Right lobe of liver (tissue), 4 donors: ENCODE measurements around the gene CCHCR1.

Experiments
- CTCF ChIP-seq, 4 donors: fragments of 200-600 bp in 3 of 4; fragments of 450-650 bp in 1 of 4; IDR thresholded peaks; one replicate each; pipeline versions ENCODE4 v1.5.1 to v1.8.0; 2016 to 2022; ENCODE audit warnings: antibody characterized with exemption in 4 of 4, mild to moderate bottlenecking in 2 of 4
- POLR2A ChIP-seq: fragments of 450-650 bp; IDR thresholded peaks from one replicate; pipeline ENCODE4 v1.6.1; 2017; ENCODE audit warnings: antibody characterized with exemption, mild to moderate bottlenecking
- donor health status: DM: no; HTN: no; CAD: no.
- donor health status: DM: no; HTN: no; CAD: no.
- donor health status: DM: no; HTN: yes; CAD: no.

GRCh38 chr6:31186052-31186734 is 28.6 kb upstream of the CCHCR1 start:
- no peak for TF ChIP-seq CTCF (IDR thresholded peaks at IDR 0.05)
- TF ChIP-seq POLR2A, result peak; percentile 55
